Measurements from ENCODE around the gene TRIM42. TPM values are rescaled to one million over a fixed set of nuclear protein-coding genes. Genes with fewer than 3 reads are reported as not detected.
A peak's percentile ranks its signal among the peaks of the same experiment; 100 is the strongest.

TRIM42 gene
- total RNA-seq (2014; rRNA removed; shearing (Covaris generic)): not detected in 2 replicates

DNA sequence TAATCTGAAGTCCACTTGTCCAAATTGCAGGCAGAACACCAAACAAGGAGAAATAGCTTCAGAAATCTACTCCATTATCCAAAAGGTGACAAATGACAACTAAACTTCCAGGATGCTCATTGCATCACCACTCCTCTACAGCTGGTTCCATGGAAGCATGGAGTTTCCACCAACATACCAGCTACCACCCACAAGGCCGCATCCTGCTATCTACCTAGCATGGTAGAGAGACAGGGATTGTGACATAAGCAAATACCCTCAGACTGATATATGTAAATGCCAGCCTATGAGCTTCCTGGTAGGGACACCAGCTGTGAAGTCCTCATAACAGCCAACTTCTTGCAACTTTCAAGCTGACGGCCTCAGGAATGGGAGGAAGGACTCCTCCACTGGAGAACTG is at the start of gene TRIM42:
Gene TRIM42 (plus strand): TSS at position 301 of the 400 bp plus-strand sequence. CDS start 166 bp downstream, outside the sequence.
- DNase-seq: no peak
- H3K27me3 ChIP-seq: no peaks in the 10 kb centered on the region
- H3K36me3 ChIP-seq: no peaks in the 10 kb centered on the region
- H3K27ac ChIP-seq: no peak within 1 kb of the TSS
- no peaks in the 10 kb centered on the region for H3K4me1 ChIP-seq
- peaks cover 4% of the 10 kb centered on the region for H3K9me3 ChIP-seq (replicated peaks)
- H3K4me3 ChIP-seq: no peak within 1 kb of the TSS

DNA sequence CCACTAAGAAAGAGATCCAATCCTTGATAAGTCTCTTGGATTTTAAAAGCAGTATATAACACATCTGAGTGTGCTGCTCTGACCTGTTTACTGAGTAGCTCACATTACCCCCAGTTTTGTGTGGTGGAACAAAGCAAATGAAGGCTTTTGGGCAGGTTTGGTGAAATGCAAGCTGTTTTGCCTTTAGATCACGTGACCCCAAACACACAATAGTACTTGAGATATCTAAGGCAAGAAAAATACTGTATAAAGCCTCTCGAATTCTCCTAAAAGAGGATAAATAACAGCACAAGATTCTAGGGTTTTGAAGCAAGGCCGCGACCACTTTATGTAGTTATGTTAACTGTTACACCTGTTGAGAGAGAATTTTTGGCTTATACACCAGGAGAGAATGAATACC is 49.3 kb upstream of the TRIM42 start:
- peaks cover 6% of the 10 kb centered on the region; the same call in 1 of the 2 replicates for H3K4me1 ChIP-seq
- no peaks in the 10 kb centered on the region for H3K27me3 ChIP-seq
- H3K27ac ChIP-seq: no peak overlapping the region
- H3K36me3 ChIP-seq: no peaks in the 10 kb centered on the region
- DNase-seq: no peak
- H3K9me3 ChIP-seq (replicated peaks): no peaks in the 10 kb centered on the region
- no peak overlapping the region for H3K4me3 ChIP-seq

DNA sequence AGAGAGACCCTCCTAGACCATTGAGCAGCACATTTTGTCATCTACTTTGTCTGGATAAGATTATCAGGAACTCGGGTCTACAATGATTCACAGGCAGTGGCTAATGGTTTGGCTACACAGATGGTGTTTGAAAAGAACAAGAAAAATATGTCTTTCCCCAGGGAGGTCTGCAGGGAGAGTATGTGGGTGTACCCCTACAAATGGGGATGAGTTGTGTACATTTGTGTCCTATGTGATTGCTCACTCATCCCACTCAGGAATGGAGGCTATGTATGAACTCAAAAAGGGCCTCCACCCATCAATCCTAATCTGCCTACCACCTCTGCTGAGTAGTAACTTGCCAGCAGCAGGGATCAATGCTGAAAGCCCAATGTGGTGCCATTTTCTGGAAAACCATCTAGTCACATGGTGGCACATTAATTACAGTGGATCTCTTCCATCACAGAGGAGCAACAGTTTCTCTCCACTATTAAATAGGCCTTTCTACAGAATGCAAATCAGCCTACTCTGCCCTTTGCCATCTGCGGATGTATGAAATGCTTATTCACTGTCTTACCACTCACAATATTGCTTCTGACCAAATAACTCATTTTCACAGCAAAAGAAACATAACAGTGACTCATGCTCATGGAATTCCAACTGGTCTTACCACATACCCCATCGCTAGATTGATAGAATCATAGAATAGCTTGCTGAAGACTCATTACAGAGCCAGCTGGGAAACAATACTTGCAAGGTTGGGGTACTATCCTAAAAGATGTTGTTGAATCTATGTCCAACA is 48.3 kb upstream of the TRIM42 start:
- Histone ChIP-seq H3K4me3 (no peak overlapping the region), H3K9me3 (replicated peaks) (no peaks in the 10 kb centered on the region), H3K4me1 (peaks cover 6% of the 10 kb centered on the region; the same call in 1 of the 2 replicates), H3K27me3 (no peaks in the 10 kb centered on the region), H3K36me3 (no peaks in the 10 kb centered on the region), H3K27ac (no peak overlapping the region)
- DNase-seq: peak in 1 of 2 experiments; percentile 16

DNA sequence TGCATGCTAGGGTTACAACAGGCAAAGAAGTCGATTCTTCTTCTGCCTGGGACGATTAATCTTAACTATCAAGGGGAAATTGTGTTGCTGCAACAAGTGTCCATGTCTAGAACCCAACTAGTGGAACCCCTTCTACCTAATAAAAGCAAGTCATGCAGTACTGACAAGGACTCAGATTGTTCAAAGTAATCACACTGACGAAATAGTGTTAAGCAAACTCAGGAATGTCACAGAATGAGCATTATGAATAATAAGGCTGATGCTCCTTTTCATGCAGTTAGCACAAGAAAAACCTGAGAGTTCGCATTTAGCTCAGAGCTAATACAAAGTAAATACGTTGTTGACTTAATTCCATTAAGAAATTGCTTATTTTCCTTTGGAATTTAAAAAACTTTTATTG is 47.5 kb upstream of the TRIM42 start:
- no peak overlapping the region for H3K27ac ChIP-seq
- peaks cover 6% of the 10 kb centered on the region; the same call in 1 of the 2 replicates for H3K4me1 ChIP-seq
- no peak for DNase-seq
- no peak overlapping the region for H3K4me3 ChIP-seq
- no peaks in the 10 kb centered on the region for H3K9me3 ChIP-seq (replicated peaks)
- H3K27me3 ChIP-seq: 0 out of 2 replicates have a peak, but pooled peaks cover 2% of the 10 kb centered on the region
- no peaks in the 10 kb centered on the region for H3K36me3 ChIP-seq

DNA sequence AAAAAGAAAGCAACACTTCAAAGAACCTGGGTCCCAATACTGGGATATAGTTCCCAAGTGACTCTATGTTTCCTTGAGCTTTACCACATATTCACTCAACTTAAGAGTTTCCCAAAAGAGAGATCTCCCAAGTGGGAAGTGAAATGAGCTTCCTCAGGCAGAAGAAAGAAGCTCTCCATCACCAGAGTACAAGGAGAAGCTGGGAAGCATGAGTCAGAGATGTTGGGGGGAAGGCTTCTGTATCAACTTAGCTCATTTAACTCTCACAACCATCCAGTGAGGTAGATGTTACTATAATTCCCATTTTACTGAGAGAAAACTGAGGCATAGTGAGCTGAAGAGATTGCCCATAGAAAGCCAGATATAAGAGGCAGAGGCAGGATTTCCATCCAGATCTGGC is 47.0 kb upstream of the TRIM42 start:
- Histone ChIP-seq H3K4me1 (peaks cover 6% of the 10 kb centered on the region; the same call in 1 of the 2 replicates), H3K9me3 (replicated peaks) (no peaks in the 10 kb centered on the region), H3K27me3 (0 out of 2 replicates have a peak, but pooled peaks cover 2% of the 10 kb centered on the region), H3K36me3 (no peaks in the 10 kb centered on the region), H3K27ac (no peak overlapping the region), H3K4me3 (no peak overlapping the region)
- DNase-seq: no peak

GRCh38 chr3:140635276-140635675 is 42.6 kb upstream of the TRIM42 start:
- Histone ChIP-seq H3K36me3 (no peaks in the 10 kb centered on the region), H3K27me3 (0 out of 2 replicates have a peak, but pooled peaks cover 2% of the 10 kb centered on the region), H3K4me1 (no peaks in the 10 kb centered on the region), H3K4me3 (no peak overlapping the region), H3K9me3 (replicated peaks) (no peaks in the 10 kb centered on the region), H3K27ac (no peak overlapping the region)
- no peak for DNase-seq

DNA sequence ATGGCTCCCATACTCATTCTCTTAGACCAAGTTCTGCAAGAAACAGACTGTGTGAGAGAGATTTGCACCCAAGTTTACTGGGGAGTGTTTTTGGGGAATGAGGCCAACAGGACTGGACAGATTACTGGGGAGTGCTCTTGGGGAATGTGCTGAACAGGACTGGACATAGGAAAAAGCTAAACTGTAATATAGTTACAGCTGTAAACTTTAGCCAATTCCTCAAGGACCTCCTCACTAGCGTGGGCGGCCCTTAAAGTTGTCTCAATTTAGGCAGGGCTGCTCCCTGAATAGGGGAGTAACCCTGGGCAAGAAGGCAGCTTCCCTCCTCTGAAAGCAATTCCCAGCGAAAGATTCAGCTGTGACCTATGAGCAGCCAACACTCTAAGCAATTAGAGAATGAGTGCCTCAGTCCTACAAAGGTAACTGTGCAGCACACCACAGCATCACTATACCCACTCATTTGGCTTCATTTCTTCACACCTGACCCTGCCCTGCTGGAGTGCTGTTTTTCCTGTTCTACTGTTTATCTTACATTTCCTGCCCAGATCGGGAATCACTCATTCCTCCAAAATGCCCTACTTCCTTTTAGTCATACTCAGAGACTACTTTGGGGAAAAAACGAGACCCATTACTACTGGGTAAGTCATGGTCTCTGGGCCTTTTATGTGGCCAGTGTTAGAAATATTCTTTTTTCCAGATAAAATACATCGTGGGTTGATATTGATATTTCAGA is 41.3 kb upstream of the TRIM42 start:
- H3K27ac ChIP-seq: no peak overlapping the region
- 0 out of 2 replicates have a peak, but pooled peaks cover 2% of the 10 kb centered on the region for H3K27me3 ChIP-seq
- H3K9me3 ChIP-seq (replicated peaks): no peaks in the 10 kb centered on the region
- DNase-seq: no peak
- no peaks in the 10 kb centered on the region for H3K36me3 ChIP-seq
- H3K4me1 ChIP-seq: no peaks in the 10 kb centered on the region
- H3K4me3 ChIP-seq: no peak overlapping the region

- no peak overlapping the region for H3K27ac ChIP-seq
- no peaks in the 10 kb centered on the region; the same call in 1 of the 2 replicates for H3K27me3 ChIP-seq
- H3K4me3 ChIP-seq: no peak overlapping the region
- no peaks in the 10 kb centered on the region for H3K36me3 ChIP-seq
- H3K4me1 ChIP-seq: no peaks in the 10 kb centered on the region
- H3K9me3 ChIP-seq (replicated peaks): no peaks in the 10 kb centered on the region
- no peak for DNase-seq
These were observed 26.6 kb upstream of the TRIM42 start for GRCh38 chr3:140651287-140651686.

- H3K4me3 ChIP-seq: no peak overlapping the region
- no peak for DNase-seq
- H3K27me3 ChIP-seq: no peaks in the 10 kb centered on the region
- no peak overlapping the region for H3K27ac ChIP-seq
- H3K4me1 ChIP-seq: no peaks in the 10 kb centered on the region
- no peaks in the 10 kb centered on the region for H3K36me3 ChIP-seq
- H3K9me3 ChIP-seq (replicated peaks): no peaks in the 10 kb centered on the region
These were observed 22.2 kb upstream of the TRIM42 start for GRCh38 chr3:140655678-140656077.

DNA sequence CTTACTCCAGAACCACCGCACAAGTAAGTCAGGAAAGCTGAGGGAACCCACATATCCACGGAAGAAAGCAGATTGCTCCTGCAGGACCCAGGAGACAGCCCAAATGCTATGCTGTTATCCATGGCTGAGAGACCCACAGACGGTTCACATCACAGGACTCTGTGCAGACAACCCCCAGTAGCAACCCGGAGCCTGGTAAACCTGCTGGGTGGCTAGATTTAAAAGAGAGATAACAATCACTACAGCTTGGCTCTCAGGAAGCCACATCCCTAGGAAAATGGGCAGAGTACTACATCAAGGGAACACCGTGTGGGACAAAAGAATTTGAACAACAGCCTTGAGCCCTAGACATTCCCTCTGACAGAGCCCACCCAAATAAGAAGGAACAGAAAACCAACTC is 13.8 kb upstream of the TRIM42 start:
- no peak for DNase-seq
- Histone ChIP-seq H3K36me3 (no peaks in the 10 kb centered on the region), H3K27me3 (no peaks in the 10 kb centered on the region)

GRCh38 chr3:140682586-140682985 is 4.7 kb downstream of the TRIM42 start:
- DNase-seq: no peak
- no peaks in the 10 kb centered on the region; the same call in 1 of the 2 replicates for H3K27me3 ChIP-seq
- H3K36me3 ChIP-seq: no peaks in the 10 kb centered on the region
- no peak overlapping the region for H3K4me3 ChIP-seq
- H3K9me3 ChIP-seq (replicated peaks): no peaks in the 10 kb centered on the region; the same call in 1 of the 2 replicates
- H3K4me1 ChIP-seq: no peaks in the 10 kb centered on the region
- no peak overlapping the region for H3K27ac ChIP-seq

More for the DNA sequence above, 13.8 kb upstream of the TRIM42 start:
- Histone ChIP-seq H3K9me3 (replicated peaks) (no peaks in the 10 kb centered on the region), H3K27ac (no peak overlapping the region), H3K4me3 (no peak overlapping the region), H3K4me1 (no peaks in the 10 kb centered on the region)

- no peaks in the 10 kb centered on the region; the same call in 1 of the 2 replicates for H3K27me3 ChIP-seq
- no peak overlapping the region for H3K27ac ChIP-seq
- no peaks in the 10 kb centered on the region; the same call in 1 of the 2 replicates for H3K9me3 ChIP-seq (replicated peaks)
- no peak for DNase-seq
- no peaks in the 10 kb centered on the region for H3K4me1 ChIP-seq
- H3K4me3 ChIP-seq: no peak overlapping the region
- H3K36me3 ChIP-seq: no peaks in the 10 kb centered on the region
These were observed 8.3 kb downstream of the TRIM42 start for GRCh38 chr3:140686128-140686527.

- H3K27me3 ChIP-seq: no peaks in the 10 kb centered on the region; the same call in 1 of the 2 replicates
- H3K36me3 ChIP-seq: no peaks in the 10 kb centered on the region
- no peaks in the 10 kb centered on the region for H3K4me1 ChIP-seq
- H3K27ac ChIP-seq: no peak overlapping the region
- H3K9me3 ChIP-seq (replicated peaks): no peaks in the 10 kb centered on the region
- no peak overlapping the region for H3K4me3 ChIP-seq
- no peak for DNase-seq
These were observed 9.1 kb downstream of the TRIM42 start for GRCh38 chr3:140686948-140687347.

DNA sequence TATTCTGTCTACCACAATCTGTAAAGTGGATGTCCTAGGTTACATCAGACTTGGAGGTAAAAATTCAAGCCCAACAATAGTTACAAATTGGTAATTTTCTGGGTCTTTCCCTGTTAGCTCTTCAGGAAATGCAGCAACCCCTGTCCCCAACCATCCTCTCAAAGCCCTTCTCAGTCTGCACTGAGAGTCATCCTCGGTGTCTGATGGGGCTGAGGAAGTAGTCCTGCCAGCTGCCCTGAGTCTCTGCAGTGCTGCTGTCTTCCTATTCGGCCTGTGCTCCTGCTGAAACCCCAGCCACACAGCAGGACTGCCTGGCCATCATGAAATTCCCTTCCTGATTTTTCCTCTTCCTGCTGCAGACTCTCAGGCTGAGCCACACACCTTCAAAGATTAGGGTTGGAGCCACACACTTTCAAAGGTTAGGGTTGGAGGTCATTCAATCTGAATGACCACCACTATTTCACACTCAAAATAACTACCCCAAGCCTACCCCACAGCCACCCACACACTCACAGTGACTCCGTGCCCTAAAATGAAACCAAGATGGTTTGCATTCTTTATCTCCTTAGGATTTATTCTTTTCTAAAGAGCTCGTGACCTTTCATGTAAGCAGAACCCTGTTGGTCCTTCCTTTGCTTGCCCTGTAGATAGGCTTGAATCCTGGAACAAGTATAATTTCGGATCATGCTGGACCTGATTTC is 17.6 kb downstream of the TRIM42 start:
- DNase-seq: no peak
- H3K4me1 ChIP-seq: no peaks in the 10 kb centered on the region
- H3K27me3 ChIP-seq: peaks cover 9% of the 10 kb centered on the region; the same call in 1 of the 2 replicates
- H3K27ac ChIP-seq: no peak overlapping the region
- H3K36me3 ChIP-seq: no peaks in the 10 kb centered on the region
- H3K9me3 ChIP-seq (replicated peaks): no peaks in the 10 kb centered on the region
- H3K4me3 ChIP-seq: no peak overlapping the region

Measured in SJCRH30 (cell line).